ENCODE measurements around the gene DNAJC13.

GRCh38 chr3:132386259-132386658 lies 31.0 kb upstream of the DNAJC13 start:
- TF ChIP-seq CTCF (IDR thresholded peaks at IDR 0.05; ENCODE audit: low read length) (no peak), EZH2 (optimal IDR thresholded peaks at IDR 0.05; ENCODE audit: low read depth, low read length) (no peak)
